Colonic mucosa (tissue), 4 donors: ENCODE results near the gene BMX. TPM values are rescaled to one million over a fixed set of nuclear protein-coding genes. Genes with fewer than 3 reads are reported as not detected.

Source experiments
- DNase-seq: peaks from one replicate; pipeline ENCODE4 v3.0.0-alpha.2; 2020
- H3K27ac ChIP-seq: fragments of 200-600 bp; one replicate; pipeline ENCODE4 v1.8.0; 2021
- H3K27me3 ChIP-seq: fragments of 200-600 bp; one replicate; pipeline ENCODE4 v1.8.0; 2021
- H3K36me3 ChIP-seq: fragments of 200-600 bp; one replicate; pipeline ENCODE4 v1.8.0; 2021
- H3K4me1 ChIP-seq: fragments of 200-600 bp; one replicate; pipeline ENCODE4 v1.8.0; 2021; ENCODE audit warnings: mild to moderate bottlenecking
- H3K4me3 ChIP-seq: fragments of 200-600 bp; one replicate; pipeline ENCODE4 v1.8.0; 2021
- H3K9ac ChIP-seq, 2 donors: one replicate each; pipeline ENCODE4 v1.7.0; 2013; ENCODE audit warnings: control low read depth in 2 of 2, low read depth in 2 of 2, low read length in 2 of 2
- H3K9me3 ChIP-seq: fragments of 200-600 bp; one replicate; pipeline ENCODE4 v1.8.0; 2021
- intact Hi-C: fragments of 100-400 bp; cut with DNase I; formaldehyde crosslinking; loops from one replicate; pipeline ENCODE4 v1.14.1; 2022
- total RNA-seq, 2 donors: library from RNA; stranded (reverse); fragmentation: NEBNext Ultra II Directional in 1 of 2; extraction: Animal tissue kit (Norgen Biotek cat#: 25700) in 1 of 2; gene quantifications; one replicate each; pipeline ENCODE4 v1.2.1, GENCODE V29; 2021
- TF ChIP-seq, protein P1 (sequence below): fragments of 200-600 bp; IDR thresholded peaks from one replicate; pipeline ENCODE4 v1.8.0; 2022; ENCODE audit warnings: antibody characterized with exemption, mild to moderate bottlenecking
- donor health status: healthy.
- donor health status: DM: no; HTN: no; CAD: no.
- donor health status: DM: no; HTN: no; CAD: no.

BMX gene
- total RNA-seq, 2 donors from 2014 or later: 1.4 to 1.8 TPM

DNA sequence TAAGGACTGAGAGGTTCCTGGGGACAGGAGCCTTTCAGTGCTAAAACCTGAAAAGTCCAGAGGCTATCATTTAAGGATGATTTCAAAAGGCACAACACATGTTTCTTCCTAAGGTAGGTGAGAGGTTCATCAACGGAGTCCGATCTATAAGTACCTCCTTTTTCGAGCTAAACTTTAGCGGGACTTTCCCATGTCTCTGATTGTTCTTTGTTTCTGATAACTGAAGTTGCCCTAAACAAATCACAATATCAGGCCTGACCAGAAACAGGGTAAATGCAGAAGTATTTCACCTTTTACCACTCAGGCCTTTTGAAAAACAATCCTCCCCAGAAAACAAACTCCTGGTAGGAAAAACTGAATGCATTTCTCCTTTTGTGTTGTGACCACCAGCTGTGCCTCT lies 25.1 kb upstream of the BMX start:
- no peak overlapping the region for H3K4me3 ChIP-seq
- no peaks in the 10 kb centered on the region for H3K9me3 ChIP-seq
- intact Hi-C loops: no loop called here
- TF ChIP-seq, protein P1, sequence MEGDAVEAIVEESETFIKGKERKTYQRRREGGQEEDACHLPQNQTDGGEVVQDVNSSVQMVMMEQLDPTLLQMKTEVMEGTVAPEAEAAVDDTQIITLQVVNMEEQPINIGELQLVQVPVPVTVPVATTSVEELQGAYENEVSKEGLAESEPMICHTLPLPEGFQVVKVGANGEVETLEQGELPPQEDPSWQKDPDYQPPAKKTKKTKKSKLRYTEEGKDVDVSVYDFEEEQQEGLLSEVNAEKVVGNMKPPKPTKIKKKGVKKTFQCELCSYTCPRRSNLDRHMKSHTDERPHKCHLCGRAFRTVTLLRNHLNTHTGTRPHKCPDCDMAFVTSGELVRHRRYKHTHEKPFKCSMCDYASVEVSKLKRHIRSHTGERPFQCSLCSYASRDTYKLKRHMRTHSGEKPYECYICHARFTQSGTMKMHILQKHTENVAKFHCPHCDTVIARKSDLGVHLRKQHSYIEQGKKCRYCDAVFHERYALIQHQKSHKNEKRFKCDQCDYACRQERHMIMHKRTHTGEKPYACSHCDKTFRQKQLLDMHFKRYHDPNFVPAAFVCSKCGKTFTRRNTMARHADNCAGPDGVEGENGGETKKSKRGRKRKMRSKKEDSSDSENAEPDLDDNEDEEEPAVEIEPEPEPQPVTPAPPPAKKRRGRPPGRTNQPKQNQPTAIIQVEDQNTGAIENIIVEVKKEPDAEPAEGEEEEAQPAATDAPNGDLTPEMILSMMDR: no peak
- H3K4me1 ChIP-seq: no peaks in the 10 kb centered on the region
- H3K27me3 ChIP-seq: no peaks in the 10 kb centered on the region
- no peak overlapping the region for H3K27ac ChIP-seq
- DNase-seq: no peak
- no peaks in the 10 kb centered on the region for H3K36me3 ChIP-seq
- H3K9ac ChIP-seq: no peak overlapping the region

DNA sequence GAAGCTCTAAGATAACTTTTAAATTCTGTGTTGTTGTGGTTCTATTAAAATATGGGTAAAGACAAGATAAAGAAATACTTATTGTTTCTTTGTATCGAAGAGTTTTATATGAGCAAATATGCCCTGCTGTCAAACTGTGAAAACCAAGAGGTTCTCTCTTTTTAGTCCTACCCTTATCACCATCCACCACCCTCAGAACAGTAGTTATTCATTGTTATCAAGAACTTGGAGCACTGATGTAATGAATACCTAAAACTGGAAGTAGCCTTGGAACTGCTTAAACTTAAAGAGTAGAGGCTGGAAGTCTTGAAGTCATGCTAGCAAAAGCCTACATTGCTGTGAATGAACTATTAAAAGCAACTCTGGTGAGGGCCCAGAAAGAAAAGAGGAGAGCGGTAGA lies 16.7 kb upstream of the BMX start:
- Histone ChIP-seq H3K36me3 (no peaks in the 10 kb centered on the region), H3K9me3 (no peaks in the 10 kb centered on the region), H3K27me3 (no peaks in the 10 kb centered on the region), H3K4me1 (no peaks in the 10 kb centered on the region), H3K4me3 (no peak overlapping the region), H3K9ac (no peak overlapping the region), H3K27ac (no peak overlapping the region)
- TF ChIP-seq, protein P1: no peak
- no peak for DNase-seq
- intact Hi-C loops: no loop called here

DNA sequence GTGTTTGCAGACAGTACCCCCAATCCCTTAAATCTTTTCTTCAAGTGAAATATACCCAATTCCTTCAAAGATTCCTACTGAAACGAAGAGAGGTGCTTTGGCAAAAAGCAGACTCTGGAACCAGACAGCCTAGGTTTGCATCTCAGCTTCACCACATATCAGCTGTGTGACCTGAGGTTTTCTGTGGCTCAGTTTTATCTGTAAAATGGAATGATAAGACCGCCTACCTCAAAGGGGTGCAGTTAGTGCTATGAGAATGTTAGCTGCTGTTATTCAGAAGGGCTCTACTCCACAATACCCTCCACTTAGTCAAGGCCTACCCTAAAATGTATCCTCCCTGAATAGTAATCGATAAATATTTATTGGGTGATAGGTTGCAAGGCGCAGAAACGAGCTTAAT lies 8.1 kb upstream of the BMX start:
- Histone ChIP-seq H3K36me3 (no peaks in the 10 kb centered on the region), H3K9ac (peak overlapping the region in 1 of 2 donors; percentile 51), H3K27ac (no peak overlapping the region), H3K4me3 (peak overlapping the region; percentile 33), H3K9me3 (no peaks in the 10 kb centered on the region), H3K27me3 (no peaks in the 10 kb centered on the region), H3K4me1 (no peaks in the 10 kb centered on the region)
- TF ChIP-seq, protein P1: no peak
- intact Hi-C loops: no loop called here
- DNase-seq: no peak

DNA sequence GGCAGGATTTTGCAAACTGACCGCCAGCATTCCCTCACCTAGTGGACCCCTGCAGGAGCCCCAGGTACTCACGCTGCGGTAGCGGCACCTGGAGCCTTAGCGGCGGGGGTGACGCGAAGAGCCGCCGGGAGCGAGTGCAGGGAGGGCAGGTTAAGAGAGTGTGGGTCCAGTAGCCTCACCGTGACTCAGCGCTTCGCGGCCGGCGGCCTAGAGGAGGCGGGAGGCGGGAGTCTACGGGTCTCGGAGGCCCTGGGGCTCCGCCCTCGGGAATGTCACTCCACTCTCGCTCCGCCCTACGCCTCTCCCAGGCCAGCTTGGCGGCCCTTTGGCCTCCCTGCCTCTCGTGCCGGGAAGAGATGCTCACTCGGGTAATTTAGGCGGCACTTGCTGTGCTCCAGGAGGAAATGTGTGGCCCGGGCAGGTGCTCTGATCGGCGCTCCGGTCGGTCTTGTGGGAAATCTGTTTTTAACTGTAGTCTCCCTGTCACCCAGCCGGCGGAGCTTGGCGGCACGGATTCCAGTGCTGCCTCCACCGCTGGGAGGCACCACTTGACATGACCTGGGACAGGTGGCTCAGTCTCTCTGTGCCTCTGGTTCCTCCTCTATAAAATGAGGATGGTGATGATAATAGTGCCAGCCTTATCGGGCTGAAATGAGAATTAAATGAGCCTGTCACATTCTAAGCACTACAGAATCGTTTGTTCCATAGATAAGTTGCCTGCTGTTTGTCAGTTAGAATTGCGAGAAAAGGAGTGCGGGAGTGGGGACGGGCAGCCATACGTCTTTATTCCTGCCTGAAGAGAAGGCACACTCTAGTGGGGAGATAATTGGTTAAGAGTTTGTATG lies 7.3 kb upstream of the BMX start, which contains the start of gene PIR:
Gene PIR, minus strand, starts transcription at position 216 of the 845 bp plus-strand sequence. CDS start 2,076 bp downstream, outside the sequence.
- no peaks in the 10 kb centered on the region for H3K4me1 ChIP-seq
- no peaks in the 10 kb centered on the region for H3K9me3 ChIP-seq
- peak within 1 kb of the TSS; percentile 33 for H3K4me3 ChIP-seq
- H3K36me3 ChIP-seq: no peaks in the 10 kb centered on the region
- DNase-seq: peak; percentile 88
- no peaks in the 10 kb centered on the region for H3K27me3 ChIP-seq
- intact Hi-C loops: no loop called here
- H3K27ac ChIP-seq: peak within 1 kb of the TSS; percentile 28
- peak within 1 kb of the TSS; percentile 24 to 51 for H3K9ac ChIP-seq
- TF ChIP-seq, protein P1: no peak

DNA sequence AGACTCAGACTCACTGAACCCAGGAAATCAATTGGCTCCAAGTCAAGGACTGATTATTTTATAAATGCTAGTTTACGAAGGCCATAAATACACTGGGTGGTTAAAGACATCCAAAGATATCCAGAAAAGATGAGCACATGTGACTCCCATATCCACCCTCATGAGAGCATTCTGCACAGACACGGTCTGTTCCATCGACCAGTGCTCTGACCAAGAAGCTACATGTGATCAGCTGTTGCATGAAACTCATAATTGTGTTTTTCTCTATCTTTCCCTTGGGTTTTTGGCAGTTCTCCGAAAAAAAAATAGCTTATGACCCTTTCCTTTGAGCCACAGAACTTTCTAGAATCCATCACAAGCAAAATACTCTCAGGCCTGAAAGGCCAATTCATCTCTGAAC lies 4.8 kb upstream of the BMX start:
- no peak for DNase-seq
- H3K9me3 ChIP-seq: no peaks in the 10 kb centered on the region
- H3K27ac ChIP-seq: no peak overlapping the region
- H3K36me3 ChIP-seq: no peaks in the 10 kb centered on the region
- TF ChIP-seq, protein P1: no peak
- H3K4me1 ChIP-seq: no peaks in the 10 kb centered on the region
- no peak overlapping the region for H3K9ac ChIP-seq
- no peak overlapping the region for H3K4me3 ChIP-seq
- H3K27me3 ChIP-seq: no peaks in the 10 kb centered on the region
- intact Hi-C loops: no loop called here
